ENCODE data around the gene HPDL.
"Not testable (repeated sequence)": the region's sequence is repeated elsewhere in the genome, so short reads cannot be mapped to it uniquely, and the experiment has no call there.

Gene HPDL

GRCh38 chr1:45326627-45327623, at the start of gene HPDL:
Gene HPDL, plus strand, starts transcription at chr1:45326895. Its CDS starts 254 bp downstream, at chr1:45327149.
- DNase-seq (ENCODE audit: low spot score): no peak

- DNase-seq (ENCODE audit: low spot score): no peak
These were observed 44.3 kb upstream of the HPDL start for GRCh38 chr1:45282351-45282750.

GRCh38 chr1:45284858-45285257, 41.8 kb upstream of the HPDL start:
- not testable (repeated sequence) for DNase-seq (ENCODE audit: low spot score)

- DNase-seq (ENCODE audit: low spot score): not testable (repeated sequence)
These were observed 40.2 kb upstream of the HPDL start for GRCh38 chr1:45286521-45286920.

GRCh38 chr1:45291002-45291401, 35.7 kb upstream of the HPDL start:
- DNase-seq (ENCODE audit: low spot score): not testable (repeated sequence)

GRCh38 chr1:45291716-45292115, 35.0 kb upstream of the HPDL start:
- DNase-seq (ENCODE audit: low spot score): no peak

- DNase-seq (ENCODE audit: low spot score): no peak
These were observed 28.9 kb upstream of the HPDL start for GRCh38 chr1:45297666-45298356.

- no peak for DNase-seq (ENCODE audit: low spot score)
These were observed 27.4 kb upstream of the HPDL start for GRCh38 chr1:45299296-45299695.

- DNase-seq (ENCODE audit: low spot score): peak; percentile 65
These were observed 26.6 kb upstream of the HPDL start for GRCh38 chr1:45299981-45300668.

- DNase-seq (ENCODE audit: low spot score): no peak
These were observed 26.1 kb upstream of the HPDL start for GRCh38 chr1:45300669-45300997.

- DNase-seq (ENCODE audit: low spot score): no peak
These were observed 24.1 kb upstream of the HPDL start for GRCh38 chr1:45302505-45303150.

GRCh38 chr1:45303520-45304310, 23.0 kb upstream of the HPDL start:
- peak; percentile 94 for DNase-seq (ENCODE audit: low spot score)

GRCh38 chr1:45304311-45305081, 22.2 kb upstream of the HPDL start:
- DNase-seq (ENCODE audit: low spot score): no peak

GRCh38 chr1:45305231-45305630, 21.5 kb upstream of the HPDL start:
- DNase-seq (ENCODE audit: low spot score): no peak

GRCh38 chr1:45306319-45306718, 20.4 kb upstream of the HPDL start:
- no peak for DNase-seq (ENCODE audit: low spot score)

- DNase-seq (ENCODE audit: low spot score): no peak
These were observed 19.8 kb upstream of the HPDL start for GRCh38 chr1:45306905-45307304.

GRCh38 chr1:45314266-45314665, 12.4 kb upstream of the HPDL start:
- DNase-seq (ENCODE audit: low spot score): no peak

GRCh38 chr1:45317166-45317565, 9.5 kb upstream of the HPDL start:
- no peak for DNase-seq (ENCODE audit: low spot score)

- DNase-seq (ENCODE audit: low spot score): no peak
These were observed 6.9 kb upstream of the HPDL start for GRCh38 chr1:45319761-45320160.

- no peak for DNase-seq (ENCODE audit: low spot score)
These were observed 5.3 kb upstream of the HPDL start for GRCh38 chr1:45321444-45321843.
